H9 (cell line): ENCODE results near the gene MAPK8. TPM values are rescaled to one million over a fixed set of nuclear protein-coding genes. Genes with fewer than 3 reads are reported as not detected.
A peak's percentile ranks its signal among the peaks of the same experiment; 100 is the strongest.
"Not testable (repeated sequence)": the region's sequence is repeated elsewhere in the genome, so short reads cannot be mapped to it uniquely, and the experiment has no call there.

ENCODE experiments used
- DNase-seq: peaks from one replicate; pipeline ENCODE4 v3.0.0-alpha.2; 2017
- H2AFZ ChIP-seq: one replicate; pipeline ENCODE4 v1.6.1; 2013; ENCODE audit warnings: mild to moderate bottlenecking, low read length, control low read depth, moderate library complexity
- H2AK5ac ChIP-seq: 2 replicates; pipeline ENCODE4 v1.6.1; 2013; ENCODE audit warnings: low read length, control low read depth, mixed read lengths; ENCODE audit not compliant: insufficient read length
- H2BK120ac ChIP-seq: one replicate; pipeline ENCODE4 v1.6.1; 2013; ENCODE audit warnings: low read depth, mild to moderate bottlenecking, low read length, control low read depth, inconsistent platforms; ENCODE audit not compliant: poor library complexity, severe bottlenecking
- H2BK12ac ChIP-seq: 2 replicates; pipeline ENCODE4 v1.6.1; 2013; ENCODE audit warnings: low read length, control low read depth, mixed read lengths, low read depth; ENCODE audit not compliant: insufficient read length
- H2BK15ac ChIP-seq: 2 replicates; pipeline ENCODE4 v1.6.1; 2013; ENCODE audit warnings: low read depth, low read length, control low read depth
- H2BK20ac ChIP-seq: one replicate; pipeline ENCODE4 v1.6.1; 2013; ENCODE audit warnings: low read depth, mild to moderate bottlenecking, low read length, control low read depth, inconsistent platforms; ENCODE audit not compliant: poor library complexity, severe bottlenecking
- H2BK5ac ChIP-seq: 2 replicates; pipeline ENCODE4 v1.6.1; 2013; ENCODE audit warnings: low read length, control low read depth, mixed read lengths; ENCODE audit not compliant: insufficient read length
- H3K14ac ChIP-seq: 2 replicates; pipeline ENCODE4 v1.6.1; 2013; ENCODE audit warnings: low read length, control low read depth; ENCODE audit not compliant: insufficient read depth
- H3K18ac ChIP-seq: 2 replicates; pipeline ENCODE4 v1.6.1; 2013; ENCODE audit warnings: low read depth, mild to moderate bottlenecking, mixed read lengths, low read length, control low read depth; ENCODE audit not compliant: insufficient read length
- H3K23ac ChIP-seq: 2 replicates; pipeline ENCODE4 v1.6.1; 2013; ENCODE audit warnings: low read length, control low read depth, mixed read lengths, low read depth; ENCODE audit not compliant: insufficient read length
- H3K23me2 ChIP-seq: 2 replicates; pipeline ENCODE4 v1.6.1; 2013; ENCODE audit warnings: low read depth, mild to moderate bottlenecking, mixed read lengths, low read length, control low read depth; ENCODE audit not compliant: insufficient read length, poor library complexity, severe bottlenecking
- H3K27ac ChIP-seq: 2 replicates; pipeline ENCODE4 v1.5.1; 2013; ENCODE audit warnings: low read length, control low read depth, mixed read lengths, low read depth; ENCODE audit not compliant: insufficient read length
- H3K27me3 ChIP-seq: 2 replicates; pipeline ENCODE4 v1.6.1; 2013; ENCODE audit warnings: low read length, control low read depth, inconsistent platforms; ENCODE audit not compliant: insufficient read depth
- H3K4ac ChIP-seq: 2 replicates; pipeline ENCODE4 v1.6.1; 2013; ENCODE audit warnings: low read depth, mild to moderate bottlenecking, control low read depth, inconsistent platforms, low read length, moderate library complexity
- H3K4me1 ChIP-seq: 2 replicates; pipeline ENCODE4 v1.6.1; 2013; ENCODE audit warnings: low read length, control low read depth, inconsistent platforms; ENCODE audit not compliant: insufficient read depth
- H3K4me2 ChIP-seq: 2 replicates; pipeline ENCODE4 v1.6.1; 2013; ENCODE audit warnings: low read length, control low read depth, mixed read lengths; ENCODE audit not compliant: insufficient read length, insufficient read depth
- H3K56ac ChIP-seq: 2 replicates; pipeline ENCODE4 v1.6.1; 2013; ENCODE audit warnings: low read depth, mild to moderate bottlenecking, mixed read lengths, low read length, control low read depth; ENCODE audit not compliant: insufficient read length
- H3K79me1 ChIP-seq: 2 replicates; pipeline ENCODE4 v1.6.1; 2013; ENCODE audit warnings: low read depth, mild to moderate bottlenecking, moderate library complexity, low read length, control low read depth, inconsistent platforms; ENCODE audit not compliant: insufficient read depth, poor library complexity, severe bottlenecking
- H3K79me2 ChIP-seq: 2 replicates; pipeline ENCODE4 v1.6.1; 2013; ENCODE audit warnings: low read length, control low read depth, inconsistent platforms; ENCODE audit not compliant: insufficient read depth
- H3K9ac ChIP-seq: 2 replicates; pipeline ENCODE4 v1.6.1; 2013; ENCODE audit warnings: low read length, control low read depth, mixed read lengths; ENCODE audit not compliant: insufficient read length; ENCODE audit errors: extremely low read depth
- H3K9me3 ChIP-seq: one replicate; pipeline ENCODE4 v1.6.1; 2013; ENCODE audit warnings: low read depth, low read length, inconsistent platforms; ENCODE audit not compliant: control insufficient read depth
- H3T11ph ChIP-seq: one replicate; pipeline ENCODE4 v1.6.1; 2013; ENCODE audit warnings: mild to moderate bottlenecking, low read length, control low read depth, inconsistent platforms
- H4K20me1 ChIP-seq: one replicate; pipeline ENCODE4 v1.6.1; 2013; ENCODE audit not compliant: control insufficient read depth, insufficient read length, insufficient read depth
- H4K5ac ChIP-seq: 2 replicates; pipeline ENCODE4 v1.6.1; 2013; ENCODE audit warnings: low read depth, mild to moderate bottlenecking, mixed read lengths, low read length, control low read depth; ENCODE audit not compliant: insufficient read length
- H4K8ac ChIP-seq: replicated peaks from 2 replicates; pipeline ENCODE4 v1.6.1; 2013; ENCODE audit warnings: low read length, control low read depth, mixed read lengths, low read depth; ENCODE audit not compliant: insufficient read length
- H4K91ac ChIP-seq: 2 replicates; pipeline ENCODE4 v1.6.1; 2013; ENCODE audit warnings: low read depth, mild to moderate bottlenecking, moderate library complexity, mixed read lengths, low read length, control low read depth; ENCODE audit not compliant: insufficient read length
- H3K27ac Mint-ChIP-seq, 3 experiments: 2 replicates in 2 of 3; 3 replicates in 1 of 3; pipeline ENCODE4 v1.8.0; 2020 to 2021; ENCODE audit warnings: mixed read lengths in 3 of 3, mild to moderate bottlenecking in 1 of 3, moderate library complexity in 1 of 3
- H3K27me3 Mint-ChIP-seq: 2 replicates; pipeline ENCODE4 v1.8.0; 2021; ENCODE audit warnings: low read depth, mild to moderate bottlenecking, moderate library complexity, mixed read lengths
- H3K36me3 Mint-ChIP-seq, 3 experiments: 2 replicates in 2 of 3; 3 replicates in 1 of 3; pipeline ENCODE4 v1.8.0; 2020 to 2021; ENCODE audit warnings: low read depth in 3 of 3, mixed read lengths in 3 of 3; ENCODE audit not compliant: insufficient read depth in 1 of 3
- H3K4me1 Mint-ChIP-seq, 2 experiments: 2 replicates each; pipeline ENCODE4 v1.8.0; 2020; ENCODE audit warnings: mixed read lengths in 2 of 2
- H3K4me3 Mint-ChIP-seq, 2 experiments: 2 replicates in 1 of 2; 3 replicates in 1 of 2; pipeline ENCODE4 v1.8.0; 2020 to 2021; ENCODE audit warnings: mild to moderate bottlenecking in 2 of 2, mixed read lengths in 2 of 2, moderate library complexity in 1 of 2
- H3K9me3 Mint-ChIP-seq, 2 experiments: 2 replicates in 1 of 2; 3 replicates in 1 of 2; pipeline ENCODE4 v1.8.0; 2020; ENCODE audit warnings: mild to moderate bottlenecking in 2 of 2, mixed read lengths in 2 of 2, moderate library complexity in 1 of 2
- WGBS: extraction: QIAGEN DNeasy Blood & Tissue Kit; methylation state at CpG from one replicate; pipeline ENCODE4 v1.1.7; 2013; ENCODE audit warnings: missing lambda C conversion rate, low lambda C conversion rate, mixed read lengths; ENCODE audit not compliant: insufficient read length; ENCODE audit errors: extremely low coverage; 5-methylcytosine and 5-hydroxymethylcytosine counted together
- total RNA-seq: library from RNA; stranded (reverse); gene quantifications from 2 replicates; pipeline ENCODE4 v1.2.1, GENCODE V29; 2021
- TF ChIP-seq, protein P1 (sequence below): fragments of 200-600 bp; sonication (generic); conservative IDR thresholded peaks from 3 replicates; pipeline ENCODE4 v1.8.0; 2021; ENCODE audit warnings: antibody characterized with exemption, mild to moderate bottlenecking

The MAPK8 gene
- total RNA-seq, 1 experiment from 2014 or later: 52.0 TPM

DNA sequence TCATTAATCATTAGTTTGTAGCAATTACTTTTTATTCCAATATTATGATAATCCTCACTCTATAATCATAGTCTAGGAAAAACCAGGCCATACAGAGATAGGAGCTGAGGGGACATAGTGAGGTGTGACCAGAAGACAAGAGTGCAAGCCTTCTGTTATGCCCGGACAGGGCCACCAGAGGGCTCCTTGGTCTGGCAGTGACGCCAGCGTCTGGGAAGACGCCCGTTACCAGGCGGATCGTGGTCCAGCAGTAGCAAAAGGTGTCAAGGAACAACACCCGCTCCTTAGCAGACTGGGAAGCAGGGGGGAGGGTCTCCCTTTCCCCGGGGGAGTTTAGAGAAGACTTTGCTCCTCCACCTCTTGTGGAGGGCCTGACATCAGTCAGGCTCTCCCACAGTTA lies 39.8 kb downstream of the MAPK8 start:
- not testable (repeated sequence) for H3K27ac ChIP-seq, H3K79me1 ChIP-seq, H3K79me2 ChIP-seq, H3K4me1 ChIP-seq, H3K23ac ChIP-seq, H3K27me3 Mint-ChIP-seq, H3K56ac ChIP-seq, H2AK5ac ChIP-seq, H4K5ac ChIP-seq, H3K27ac Mint-ChIP-seq, H4K20me1 ChIP-seq, H3K9me3 ChIP-seq, H2BK12ac ChIP-seq, H2BK15ac ChIP-seq, H2BK5ac ChIP-seq, H2BK20ac ChIP-seq, H3K27me3 ChIP-seq, H3K4ac ChIP-seq, H3K18ac ChIP-seq, H3K9ac ChIP-seq, H2BK120ac ChIP-seq, H4K91ac ChIP-seq, H3K4me2 ChIP-seq, H3K23me2 ChIP-seq, H3T11ph ChIP-seq, H3K4me3 Mint-ChIP-seq, H2AFZ ChIP-seq, H4K8ac ChIP-seq, H3K14ac ChIP-seq
- Mint-ChIP-seq H3K36me3 (peaks cover 26 to 33% (median 30%) of the 10 kb centered on the region in 3 experiments), H3K9me3 (peaks cover 22 to 31% of the 10 kb centered on the region in 2 experiments), H3K4me1 (peaks cover 14 to 15% of the 10 kb centered on the region in 2 experiments)
- WGBS: no CpG with 5 or more reads among the region's 9 CpGs
- DNase-seq: peak; percentile 39
- TF ChIP-seq, protein P1, sequence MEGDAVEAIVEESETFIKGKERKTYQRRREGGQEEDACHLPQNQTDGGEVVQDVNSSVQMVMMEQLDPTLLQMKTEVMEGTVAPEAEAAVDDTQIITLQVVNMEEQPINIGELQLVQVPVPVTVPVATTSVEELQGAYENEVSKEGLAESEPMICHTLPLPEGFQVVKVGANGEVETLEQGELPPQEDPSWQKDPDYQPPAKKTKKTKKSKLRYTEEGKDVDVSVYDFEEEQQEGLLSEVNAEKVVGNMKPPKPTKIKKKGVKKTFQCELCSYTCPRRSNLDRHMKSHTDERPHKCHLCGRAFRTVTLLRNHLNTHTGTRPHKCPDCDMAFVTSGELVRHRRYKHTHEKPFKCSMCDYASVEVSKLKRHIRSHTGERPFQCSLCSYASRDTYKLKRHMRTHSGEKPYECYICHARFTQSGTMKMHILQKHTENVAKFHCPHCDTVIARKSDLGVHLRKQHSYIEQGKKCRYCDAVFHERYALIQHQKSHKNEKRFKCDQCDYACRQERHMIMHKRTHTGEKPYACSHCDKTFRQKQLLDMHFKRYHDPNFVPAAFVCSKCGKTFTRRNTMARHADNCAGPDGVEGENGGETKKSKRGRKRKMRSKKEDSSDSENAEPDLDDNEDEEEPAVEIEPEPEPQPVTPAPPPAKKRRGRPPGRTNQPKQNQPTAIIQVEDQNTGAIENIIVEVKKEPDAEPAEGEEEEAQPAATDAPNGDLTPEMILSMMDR: peak; percentile 63

DNA sequence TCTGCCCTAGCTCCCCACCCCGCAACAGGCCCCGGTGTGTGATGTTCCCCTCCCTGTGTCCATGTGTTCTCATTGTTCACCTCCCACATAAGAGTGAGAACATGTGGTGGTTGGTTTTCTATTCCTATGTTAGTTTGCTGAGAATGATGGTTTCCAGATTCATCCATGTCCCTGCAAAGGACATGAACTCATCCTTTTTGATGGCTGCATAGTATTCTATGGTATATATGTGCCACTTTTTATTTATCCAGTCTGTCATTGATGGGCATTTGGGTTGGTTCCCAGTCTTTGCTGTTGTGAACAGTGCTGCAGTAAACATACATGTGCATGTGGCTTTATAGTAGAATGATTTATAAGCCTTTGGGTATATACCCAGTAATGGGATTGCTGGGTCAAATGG lies 41.1 kb downstream of the MAPK8 start:
- H2BK120ac ChIP-seq, H3K18ac ChIP-seq, H3K79me1 ChIP-seq, H4K5ac ChIP-seq, H3K23me2 ChIP-seq, H2BK12ac ChIP-seq, H3K9ac ChIP-seq, H4K20me1 ChIP-seq, H3K27ac ChIP-seq, H2AFZ ChIP-seq, H3K4me2 ChIP-seq, H2BK15ac ChIP-seq, H2BK5ac ChIP-seq, H3K9me3 ChIP-seq, H3K79me2 ChIP-seq, H2AK5ac ChIP-seq, H3K23ac ChIP-seq, H3K4me1 ChIP-seq, H3T11ph ChIP-seq, H4K91ac ChIP-seq, H3K27me3 Mint-ChIP-seq, H3K4me3 Mint-ChIP-seq, H3K27ac Mint-ChIP-seq, H3K14ac ChIP-seq, H4K8ac ChIP-seq, H3K56ac ChIP-seq, H3K27me3 ChIP-seq, H3K4ac ChIP-seq, H2BK20ac ChIP-seq, DNase-seq: not testable (repeated sequence)
- Mint-ChIP-seq H3K36me3 (peaks cover 26 to 33% (median 30%) of the 10 kb centered on the region in 3 experiments), H3K9me3 (peaks cover 22 to 31% of the 10 kb centered on the region in 2 experiments), H3K4me1 (peaks cover 9 to 10% of the 10 kb centered on the region in 2 experiments; a peak in 3 of 4 replicates)
- WGBS: no CpG with 5 or more reads among the region's 2 CpGs
